Measurements from ENCODE around the gene UQCC2. TPM values are rescaled to one million over a fixed set of nuclear protein-coding genes. Genes with fewer than 3 reads are reported as not detected.

Gene UQCC2
- total and polyA plus RNA-seq, 7 experiments from 2014 or later: 15.7 to 79.8 (median 27.6) TPM

DNA sequence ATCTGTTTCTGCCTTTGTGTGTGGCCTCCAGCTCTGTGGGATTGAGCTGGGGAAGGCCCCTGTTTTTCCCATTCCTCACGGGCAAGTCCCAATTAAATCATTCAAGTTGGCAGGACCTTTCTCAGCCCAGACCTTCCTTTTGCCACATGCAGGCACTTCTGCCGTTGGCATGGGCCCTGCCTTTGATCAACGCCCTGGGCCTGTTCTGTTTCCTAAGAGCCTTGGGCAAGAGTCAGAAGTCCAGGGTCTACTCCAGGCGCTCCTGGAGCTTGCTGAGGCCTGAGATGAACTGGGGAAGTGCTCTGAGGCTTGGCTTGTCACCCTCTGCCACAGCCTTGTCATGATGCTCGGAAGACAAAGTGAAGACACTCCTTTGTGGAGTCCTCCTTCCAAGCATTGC, 28.1 kb upstream of the UQCC2 start:
- DNase-seq (no peak), ATAC-seq (no peak)
- Mint-ChIP-seq H3K27ac (no peak overlapping the region), H3K9me3 (no peaks in the 10 kb centered on the region), H3K4me1 (peaks cover 0 to 5% (median 4%) of the 10 kb centered on the region in 7 donors), H3K27me3 (peaks cover 4 to 17% (median 12%) of the 10 kb centered on the region in 5 donors), H3K4me3 (no peak overlapping the region), H3K36me3 (no peaks in the 10 kb centered on the region)
- H3K4me3 ChIP-seq (ENCODE audit: low read length): no peak overlapping the region
- no peaks in the 10 kb centered on the region for H3K27me3 ChIP-seq (ENCODE audit: control insufficient read depth in 2 of 2, insufficient read depth in 2 of 2, low read length in 2 of 2)
- intact Hi-C loops (cut with micrococcal nuclease): no loop called here
- H3K27ac ChIP-seq (ENCODE audit: low read depth, low read length): no peak overlapping the region
- no peaks in the 10 kb centered on the region for H3K36me3 ChIP-seq (ENCODE audit: control insufficient read depth in 2 of 3, insufficient read depth in 3 of 3, low read length in 3 of 3)
- no peaks in the 10 kb centered on the region for H3K9me3 ChIP-seq (ENCODE audit: control insufficient read depth in 2 of 3, low read length in 3 of 3)
- CTCF ChIA-PET: interaction anchor here (0.7 kb wide), 1 partner anchor 130 kb away, joined by 3 read pairs; no protein-coding TSS in a partner anchor
- POLR2A ChIA-PET: interaction anchor here (0.6 to 0.7 kb wide), 2 partner anchors 141 to 616 kb away, joined by 3 to 9 read pairs; no protein-coding TSS in a partner anchor
- no peaks in the 10 kb centered on the region for H3K4me1 ChIP-seq (ENCODE audit: control insufficient read depth in 2 of 2, insufficient read depth in 2 of 2, low read length in 2 of 2)

DNA sequence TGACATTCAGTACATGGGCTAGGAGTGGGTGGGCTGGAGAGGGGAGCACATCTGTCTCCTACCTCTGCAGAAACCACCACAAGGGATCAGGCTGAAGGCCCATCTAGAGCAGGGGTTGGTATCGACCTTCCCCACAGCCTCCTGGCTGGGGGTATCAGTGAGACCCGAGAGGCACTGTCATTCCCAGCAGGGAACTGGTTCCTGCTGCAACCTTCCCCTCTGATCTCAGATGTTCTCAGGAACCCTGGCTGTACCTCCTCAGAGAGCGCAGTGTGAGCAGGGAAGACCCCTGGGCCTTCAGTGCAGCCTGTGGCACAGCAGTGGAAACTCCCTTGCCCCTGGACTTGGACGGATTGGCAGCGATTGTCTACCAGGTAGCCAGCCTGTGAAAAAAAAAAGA, 27.4 kb upstream of the UQCC2 start:
- CTCF ChIA-PET: interaction anchor here (0.7 to 1.1 kb wide), 2 partner anchors 11 to 129 kb away, joined by 3 to 4 read pairs; no protein-coding TSS in a partner anchor
- intact Hi-C loops (cut with micrococcal nuclease): no loop called here
- POLR2A ChIA-PET: interaction anchor here (0.6 to 0.7 kb wide), 2 partner anchors 141 to 617 kb away, joined by 3 to 9 read pairs; no protein-coding TSS in a partner anchor

DNA sequence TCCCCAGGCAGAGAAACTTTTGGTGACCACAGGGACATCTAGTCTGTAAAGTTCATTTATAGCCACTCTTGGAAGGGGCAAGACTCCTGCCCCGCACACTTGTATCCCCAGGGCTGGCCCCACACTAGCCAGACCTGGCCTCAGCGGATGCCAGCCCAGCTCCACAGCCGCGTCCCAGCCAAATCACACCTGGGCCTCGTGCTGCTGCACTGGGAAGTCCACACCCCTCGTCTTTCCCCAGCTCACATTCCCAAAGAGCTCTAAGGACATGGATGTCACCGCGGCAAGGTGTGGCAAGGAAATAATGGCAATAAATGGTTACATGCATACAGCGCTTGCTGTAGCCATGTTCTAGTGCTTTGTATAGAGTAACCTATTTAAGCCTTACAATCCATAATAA, 26.7 kb upstream of the UQCC2 start:
- no peaks in the 10 kb centered on the region for H3K9me3 ChIP-seq (ENCODE audit: control insufficient read depth in 2 of 3, low read length in 3 of 3)
- no peaks in the 10 kb centered on the region for H3K36me3 ChIP-seq (ENCODE audit: control insufficient read depth in 2 of 3, insufficient read depth in 3 of 3, low read length in 3 of 3)
- Mint-ChIP-seq H3K27me3 (peaks cover 0 to 11% (median 6%) of the 10 kb centered on the region in 5 donors), H3K36me3 (no peaks in the 10 kb centered on the region), H3K4me1 (peaks cover 0 to 2% (median 0%) of the 10 kb centered on the region in 7 donors), H3K9me3 (no peaks in the 10 kb centered on the region), H3K27ac (no peak overlapping the region), H3K4me3 (no peak overlapping the region)
- H3K4me3 ChIP-seq (ENCODE audit: low read length): no peak overlapping the region
- ChIA-PET POLR2A (interaction anchor here (0.7 kb wide), 1 partner anchor 14 kb away, joined by 5 read pairs; no protein-coding TSS in a partner anchor), CTCF (interaction anchor here (1.1 to 1.3 kb wide), 2 partner anchors 10 to 13 kb away, joined by 4 read pairs; no protein-coding TSS in a partner anchor)
- no peak for DNase-seq
- no peak for ATAC-seq
- intact Hi-C loops (cut with micrococcal nuclease): no loop called here
- no peak overlapping the region for H3K27ac ChIP-seq (ENCODE audit: low read depth, low read length)
- H3K27me3 ChIP-seq (ENCODE audit: control insufficient read depth in 2 of 2, insufficient read depth in 2 of 2, low read length in 2 of 2): no peaks in the 10 kb centered on the region
- H3K4me1 ChIP-seq (ENCODE audit: control insufficient read depth in 2 of 2, insufficient read depth in 2 of 2, low read length in 2 of 2): no peaks in the 10 kb centered on the region

More for the DNA sequence above, 27.4 kb upstream of the UQCC2 start:
- Mint-ChIP-seq H3K36me3 (no peaks in the 10 kb centered on the region), H3K4me3 (no peak overlapping the region), H3K9me3 (no peaks in the 10 kb centered on the region), H3K4me1 (peaks cover 0 to 2% (median 0%) of the 10 kb centered on the region in 7 donors), H3K27me3 (peaks cover 0 to 13% (median 7%) of the 10 kb centered on the region in 5 donors), H3K27ac (no peak overlapping the region)
- Histone ChIP-seq H3K36me3 (ENCODE audit: control insufficient read depth in 2 of 3, insufficient read depth in 3 of 3, low read length in 3 of 3) (no peaks in the 10 kb centered on the region), H3K9me3 (ENCODE audit: control insufficient read depth in 2 of 3, low read length in 3 of 3) (no peaks in the 10 kb centered on the region), H3K4me1 (ENCODE audit: control insufficient read depth in 2 of 2, insufficient read depth in 2 of 2, low read length in 2 of 2) (no peaks in the 10 kb centered on the region), H3K4me3 (ENCODE audit: low read length) (no peak overlapping the region), H3K27me3 (ENCODE audit: control insufficient read depth in 2 of 2, insufficient read depth in 2 of 2, low read length in 2 of 2) (no peaks in the 10 kb centered on the region), H3K27ac (ENCODE audit: low read depth, low read length) (no peak overlapping the region)
- no peak for ATAC-seq
- DNase-seq: no peak

DNA sequence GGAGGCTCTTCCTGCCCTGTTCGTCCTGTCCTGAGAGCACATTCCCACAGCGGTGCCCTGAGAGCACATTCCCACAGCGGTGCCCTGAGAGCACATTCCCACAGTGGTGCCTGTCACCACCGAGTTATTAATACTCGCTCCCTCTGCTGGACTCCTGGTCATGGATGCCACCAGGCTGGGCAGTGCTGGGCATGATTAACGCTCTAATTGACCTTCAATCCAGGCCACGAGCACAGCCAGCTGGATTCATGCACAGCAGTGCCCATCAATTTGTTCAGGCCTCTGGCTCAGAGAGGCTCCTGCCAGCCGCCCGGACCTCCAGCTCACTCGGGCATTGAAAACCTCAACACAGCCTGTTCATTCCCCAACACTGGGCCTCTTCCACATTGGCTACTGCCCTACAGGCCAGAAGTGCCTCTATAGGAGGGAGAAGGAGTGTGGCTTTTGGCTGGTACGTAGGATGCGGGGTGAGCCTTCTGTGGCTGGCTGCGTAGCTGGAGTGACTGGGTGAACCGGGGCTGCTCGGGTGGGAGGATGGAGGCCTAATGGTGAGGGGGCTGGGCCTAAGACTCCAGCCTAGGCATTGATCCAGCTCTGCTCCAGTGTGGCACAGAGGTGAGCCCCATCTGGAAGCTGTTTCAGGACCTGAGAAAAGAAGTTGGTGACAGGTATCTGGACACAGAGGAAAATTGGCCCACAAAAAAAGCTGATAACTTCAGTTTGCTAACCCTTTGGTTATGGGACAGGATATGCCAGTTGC, 25.9 kb upstream of the UQCC2 start:
- H3K9me3 Mint-ChIP-seq: no peaks in the 10 kb centered on the region
- CTCF ChIA-PET: interaction anchor here (1.3 kb wide), 1 partner anchor 13 kb away, joined by 4 read pairs; no protein-coding TSS in a partner anchor
- Histone ChIP-seq H3K4me1 (ENCODE audit: control insufficient read depth in 2 of 2, insufficient read depth in 2 of 2, low read length in 2 of 2) (no peaks in the 10 kb centered on the region), H3K27ac (ENCODE audit: low read depth, low read length) (no peak overlapping the region), H3K27me3 (ENCODE audit: control insufficient read depth in 2 of 2, insufficient read depth in 2 of 2, low read length in 2 of 2) (no peaks in the 10 kb centered on the region), H3K4me3 (ENCODE audit: low read length) (no peak overlapping the region), H3K36me3 (ENCODE audit: control insufficient read depth in 2 of 3, insufficient read depth in 3 of 3, low read length in 3 of 3) (no peaks in the 10 kb centered on the region), H3K9me3 (ENCODE audit: control insufficient read depth in 2 of 3, low read length in 3 of 3) (no peaks in the 10 kb centered on the region)
- no peak overlapping the region for H3K27ac Mint-ChIP-seq
- H3K4me1 Mint-ChIP-seq: no peaks in the 10 kb centered on the region
- no peak overlapping the region for H3K4me3 Mint-ChIP-seq
- H3K36me3 Mint-ChIP-seq: no peaks in the 10 kb centered on the region
- peaks cover 0 to 4% (median 4%) of the 10 kb centered on the region in 5 donors for H3K27me3 Mint-ChIP-seq
- ATAC-seq (no peak), DNase-seq (no peak)
- intact Hi-C loops (cut with micrococcal nuclease): no loop called here
- POLR2A ChIA-PET: interaction anchor here (0.7 kb wide), 1 partner anchor 13 kb away, joined by 5 read pairs; no protein-coding TSS in a partner anchor

DNA sequence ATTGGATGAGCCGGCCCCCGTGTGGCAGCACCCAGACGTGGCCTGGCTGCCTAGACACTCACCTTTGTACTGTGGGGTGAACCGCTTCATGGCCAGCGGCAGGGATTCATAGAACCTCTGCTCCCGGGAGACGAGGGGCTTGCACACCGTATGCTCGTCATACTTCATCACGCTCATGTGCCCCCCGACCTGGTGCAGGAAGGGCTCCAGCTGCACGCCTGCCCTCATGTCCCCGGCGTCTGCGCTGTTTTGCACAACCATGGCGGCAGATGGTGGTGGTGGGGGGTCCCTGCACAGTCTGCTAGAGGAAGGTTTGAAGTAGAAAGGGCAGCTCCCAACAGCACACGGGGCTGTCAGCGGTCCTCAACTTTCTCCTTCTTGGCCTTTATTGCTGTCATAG, 23.7 kb upstream of the UQCC2 start:
- no peaks in the 10 kb centered on the region for H3K4me1 Mint-ChIP-seq
- H3K27ac Mint-ChIP-seq: no peak overlapping the region
- no peaks in the 10 kb centered on the region for H3K36me3 Mint-ChIP-seq
- DNase-seq (no peak), ATAC-seq (no peak)
- H3K36me3 ChIP-seq (ENCODE audit: control insufficient read depth in 2 of 3, insufficient read depth in 3 of 3, low read length in 3 of 3): no peaks in the 10 kb centered on the region
- H3K4me1 ChIP-seq (ENCODE audit: control insufficient read depth in 2 of 2, insufficient read depth in 2 of 2, low read length in 2 of 2): no peaks in the 10 kb centered on the region
- no peak overlapping the region for H3K4me3 ChIP-seq (ENCODE audit: low read length)
- no peaks in the 10 kb centered on the region for H3K9me3 Mint-ChIP-seq
- H3K27me3 Mint-ChIP-seq: no peaks in the 10 kb centered on the region
- no peak overlapping the region for H3K27ac ChIP-seq (ENCODE audit: low read depth, low read length)
- no peaks in the 10 kb centered on the region for H3K27me3 ChIP-seq (ENCODE audit: control insufficient read depth in 2 of 2, insufficient read depth in 2 of 2, low read length in 2 of 2)
- intact Hi-C loops (cut with micrococcal nuclease): no loop called here
- H3K9me3 ChIP-seq (ENCODE audit: control insufficient read depth in 2 of 3, low read length in 3 of 3): no peaks in the 10 kb centered on the region
- ChIA-PET CTCF (interaction anchor here (1.7 kb wide), 1 partner anchor 10 kb away, joined by 5 read pairs; no protein-coding TSS in a partner anchor), POLR2A (no interaction called here)
- no peak overlapping the region for H3K4me3 Mint-ChIP-seq

DNA sequence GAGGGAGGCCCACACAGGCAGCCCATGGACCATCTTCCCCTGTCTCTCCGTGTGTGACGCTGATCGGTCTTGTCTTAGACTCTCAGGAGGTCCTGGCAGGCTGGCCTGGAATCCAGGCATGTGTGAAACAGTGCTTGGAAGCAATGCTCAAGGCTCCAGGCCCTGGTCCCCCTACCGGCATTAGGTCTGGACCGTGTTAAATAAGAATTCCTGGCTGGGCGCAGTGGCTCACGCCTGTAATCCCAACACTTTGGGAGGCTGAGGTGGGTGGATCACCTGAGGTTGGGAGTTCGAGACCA, 22.2 kb upstream of the UQCC2 start:
- ATAC-seq (no peak), DNase-seq (no peak)
- H3K4me3 Mint-ChIP-seq: no peak overlapping the region
- Histone ChIP-seq H3K27ac (ENCODE audit: low read depth, low read length) (no peak overlapping the region), H3K9me3 (ENCODE audit: control insufficient read depth in 2 of 3, low read length in 3 of 3) (no peaks in the 10 kb centered on the region), H3K4me1 (ENCODE audit: control insufficient read depth in 2 of 2, insufficient read depth in 2 of 2, low read length in 2 of 2) (no peaks in the 10 kb centered on the region), H3K27me3 (ENCODE audit: control insufficient read depth in 2 of 2, insufficient read depth in 2 of 2, low read length in 2 of 2) (no peaks in the 10 kb centered on the region), H3K4me3 (ENCODE audit: low read length) (no peak overlapping the region), H3K36me3 (ENCODE audit: control insufficient read depth in 2 of 3, insufficient read depth in 3 of 3, low read length in 3 of 3) (no peaks in the 10 kb centered on the region)
- no peaks in the 10 kb centered on the region for H3K27me3 Mint-ChIP-seq
- peaks cover 0 to 1% (median 0%) of the 10 kb centered on the region in 7 donors for H3K4me1 Mint-ChIP-seq
- H3K9me3 Mint-ChIP-seq: no peaks in the 10 kb centered on the region
- intact Hi-C loops (cut with micrococcal nuclease): no loop called here
- CTCF ChIA-PET: no interaction called here
- no peak overlapping the region for H3K27ac Mint-ChIP-seq
- no peaks in the 10 kb centered on the region for H3K36me3 Mint-ChIP-seq
- POLR2A ChIA-PET: no interaction called here
